Measurements from ENCODE around the gene PROZ.

DNA sequence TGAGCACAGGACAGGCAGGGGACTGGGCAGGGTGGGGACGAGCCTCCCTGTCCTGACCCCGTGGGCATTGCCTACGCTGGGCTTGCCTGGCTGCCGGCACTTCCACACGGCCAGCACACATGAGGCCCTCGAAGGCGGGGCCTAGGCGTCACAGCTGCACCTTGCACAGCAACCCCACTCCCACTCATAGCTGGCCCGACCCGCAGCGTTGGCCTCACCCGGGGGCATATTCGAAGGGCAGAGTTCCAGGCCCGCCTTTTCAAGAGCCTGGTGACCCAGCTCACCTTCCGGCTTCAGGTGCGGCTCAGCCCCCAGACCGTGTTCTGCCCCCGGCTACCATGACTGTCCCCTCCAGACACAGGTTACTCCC lies 16.9 kb upstream of the PROZ start:
- TF ChIP-seq, protein P1, sequence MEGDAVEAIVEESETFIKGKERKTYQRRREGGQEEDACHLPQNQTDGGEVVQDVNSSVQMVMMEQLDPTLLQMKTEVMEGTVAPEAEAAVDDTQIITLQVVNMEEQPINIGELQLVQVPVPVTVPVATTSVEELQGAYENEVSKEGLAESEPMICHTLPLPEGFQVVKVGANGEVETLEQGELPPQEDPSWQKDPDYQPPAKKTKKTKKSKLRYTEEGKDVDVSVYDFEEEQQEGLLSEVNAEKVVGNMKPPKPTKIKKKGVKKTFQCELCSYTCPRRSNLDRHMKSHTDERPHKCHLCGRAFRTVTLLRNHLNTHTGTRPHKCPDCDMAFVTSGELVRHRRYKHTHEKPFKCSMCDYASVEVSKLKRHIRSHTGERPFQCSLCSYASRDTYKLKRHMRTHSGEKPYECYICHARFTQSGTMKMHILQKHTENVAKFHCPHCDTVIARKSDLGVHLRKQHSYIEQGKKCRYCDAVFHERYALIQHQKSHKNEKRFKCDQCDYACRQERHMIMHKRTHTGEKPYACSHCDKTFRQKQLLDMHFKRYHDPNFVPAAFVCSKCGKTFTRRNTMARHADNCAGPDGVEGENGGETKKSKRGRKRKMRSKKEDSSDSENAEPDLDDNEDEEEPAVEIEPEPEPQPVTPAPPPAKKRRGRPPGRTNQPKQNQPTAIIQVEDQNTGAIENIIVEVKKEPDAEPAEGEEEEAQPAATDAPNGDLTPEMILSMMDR (IDR thresholded peaks at IDR 0.05), result no peak
- no peak for TF ChIP-seq EZH2 (IDR thresholded peaks at IDR 0.05; ENCODE audit: borderline replicate concordance, insufficient read depth, low read depth, low read length, poor library complexity, severe bottlenecking)
